ENCODE measurements around the gene RPA1. TPM values are rescaled to one million over a fixed set of nuclear protein-coding genes. Genes with fewer than 3 reads are reported as not detected.

Gene RPA1
- total and polyA plus RNA-seq, 9 of the 15 experiments (the other 6 are each of a cell fraction or from before 2014, with no cell fraction given) = 25.2 to 125 (median 47.4) TPM

DNA sequence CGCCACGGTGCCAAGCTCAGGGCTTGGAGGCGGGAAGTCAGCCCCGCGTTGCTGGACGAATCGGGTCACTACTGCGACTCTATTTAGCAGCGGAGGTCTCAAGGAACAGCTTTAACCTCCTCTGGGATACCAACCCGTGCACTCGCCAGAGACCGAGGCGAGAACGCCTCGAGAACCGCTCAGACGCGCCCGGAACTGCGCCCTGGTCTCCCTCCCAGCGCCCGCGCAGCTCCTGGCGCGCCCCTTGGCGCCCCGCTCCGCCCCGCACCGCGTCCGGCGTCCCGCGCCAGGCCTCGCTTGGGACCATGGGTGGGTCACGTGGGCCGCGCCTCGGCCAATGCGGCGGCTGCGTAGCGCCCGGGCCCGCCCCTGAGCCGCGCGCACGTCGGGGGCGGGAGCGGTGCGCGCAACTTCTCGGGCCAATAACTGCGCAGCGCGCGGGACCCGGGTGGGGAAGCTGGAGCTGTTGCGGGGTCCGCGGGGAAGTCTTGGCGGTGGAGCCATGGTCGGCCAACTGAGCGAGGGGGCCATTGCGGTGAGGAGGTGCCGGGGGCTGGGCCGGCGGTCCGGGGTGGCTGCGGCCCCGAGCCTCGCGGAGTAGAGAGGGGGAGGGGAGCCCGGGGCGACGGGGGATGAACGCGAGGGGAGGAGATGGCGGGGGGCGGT is at the start of gene RPA1, which contains the start of gene SMYD4 (continued):
- TF ChIP-seq NRF1 (conservative IDR thresholded peaks at IDR 0.05 in 1 of 2, IDR thresholded peaks at IDR 0.05 in 1 of 2) = peak; percentile 90 to 92
- no peak for TF ChIP-seq BHLHE40 (IDR thresholded peaks at IDR 0.05; ENCODE audit: low read length)
- TF ChIP-seq, protein P1, sequence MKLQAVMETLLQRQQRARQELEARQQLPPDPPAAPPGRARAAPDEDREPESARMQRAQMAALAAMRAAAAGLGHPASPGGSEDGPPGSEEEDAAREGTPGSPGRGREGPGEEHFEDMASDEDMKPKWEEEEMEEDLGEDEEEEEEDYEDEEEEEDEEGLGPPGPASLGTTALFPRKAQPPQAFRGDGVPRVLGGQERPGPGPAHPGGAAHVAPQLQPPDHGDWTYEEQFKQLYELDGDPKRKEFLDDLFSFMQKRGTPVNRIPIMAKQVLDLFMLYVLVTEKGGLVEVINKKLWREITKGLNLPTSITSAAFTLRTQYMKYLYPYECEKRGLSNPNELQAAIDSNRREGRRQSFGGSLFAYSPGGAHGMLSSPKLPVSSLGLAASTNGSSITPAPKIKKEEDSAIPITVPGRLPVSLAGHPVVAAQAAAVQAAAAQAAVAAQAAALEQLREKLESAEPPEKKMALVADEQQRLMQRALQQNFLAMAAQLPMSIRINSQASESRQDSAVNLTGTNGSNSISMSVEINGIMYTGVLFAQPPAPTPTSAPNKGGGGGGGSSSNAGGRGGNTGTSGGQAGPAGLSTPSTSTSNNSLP (IDR thresholded peaks at IDR 0.05; ENCODE audit: borderline replicate concordance, low read depth, low read length) = no peak
- TF ChIP-seq, protein P2, sequence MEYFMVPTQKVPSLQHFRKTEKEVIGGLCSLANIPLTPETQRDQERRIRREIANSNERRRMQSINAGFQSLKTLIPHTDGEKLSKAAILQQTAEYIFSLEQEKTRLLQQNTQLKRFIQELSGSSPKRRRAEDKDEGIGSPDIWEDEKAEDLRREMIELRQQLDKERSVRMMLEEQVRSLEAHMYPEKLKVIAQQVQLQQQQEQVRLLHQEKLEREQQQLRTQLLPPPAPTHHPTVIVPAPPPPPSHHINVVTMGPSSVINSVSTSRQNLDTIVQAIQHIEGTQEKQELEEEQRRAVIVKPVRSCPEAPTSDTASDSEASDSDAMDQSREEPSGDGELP (CRISPR knock-in tag; IDR thresholded peaks at IDR 0.05; ENCODE audit: borderline replicate concordance) = peak; percentile 71; the same call in 1 of the 2 replicates
- no peak for TF ChIP-seq SMC3 (conservative IDR thresholded peaks at IDR 0.05; ENCODE audit: insufficient read depth, low read depth, low read length)
- TF ChIP-seq SRF (CRISPR knock-in tag; IDR thresholded peaks at IDR 0.05) = no peak
- TF ChIP-seq ZNF445 (CRISPR knock-in tag; IDR thresholded peaks at IDR 0.05; ENCODE audit: low read depth) = no peak
- peak; percentile 16 for TF ChIP-seq FOS (IDR thresholded peaks at IDR 0.05; ENCODE audit: extremely low read depth, insufficient read length)
- no peak for TF ChIP-seq ZNF212 (CRISPR knock-in tag; IDR thresholded peaks at IDR 0.05)
- TF ChIP-seq, protein P3, sequence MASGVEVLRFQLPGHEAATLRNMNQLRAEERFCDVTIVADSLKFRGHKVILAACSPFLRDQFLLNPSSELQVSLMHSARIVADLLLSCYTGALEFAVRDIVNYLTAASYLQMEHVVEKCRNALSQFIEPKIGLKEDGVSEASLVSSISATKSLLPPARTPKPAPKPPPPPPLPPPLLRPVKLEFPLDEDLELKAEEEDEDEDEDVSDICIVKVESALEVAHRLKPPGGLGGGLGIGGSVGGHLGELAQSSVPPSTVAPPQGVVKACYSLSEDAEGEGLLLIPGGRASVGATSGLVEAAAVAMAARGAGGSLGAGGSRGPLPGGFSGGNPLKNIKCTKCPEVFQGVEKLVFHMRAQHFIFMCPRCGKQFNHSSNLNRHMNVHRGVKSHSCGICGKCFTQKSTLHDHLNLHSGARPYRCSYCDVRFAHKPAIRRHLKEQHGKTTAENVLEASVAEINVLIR (CRISPR knock-in tag; IDR thresholded peaks at IDR 0.05) = no peak
- TF ChIP-seq ZNF778 (CRISPR knock-in tag; IDR thresholded peaks at IDR 0.05) = no peak
- no peak for TF ChIP-seq KLF10 (CRISPR knock-in tag; IDR thresholded peaks at IDR 0.05)
- TF ChIP-seq DMBX1 (CRISPR knock-in tag; IDR thresholded peaks at IDR 0.05; ENCODE audit: borderline replicate concordance) = no peak
- peak; percentile 8; the same call in 1 of the 2 replicates for TF ChIP-seq ATF7 (IDR thresholded peaks at IDR 0.05)
- TF ChIP-seq ZNF324 (CRISPR knock-in tag; IDR thresholded peaks at IDR 0.05) = no peak
- TF ChIP-seq, protein P4, sequence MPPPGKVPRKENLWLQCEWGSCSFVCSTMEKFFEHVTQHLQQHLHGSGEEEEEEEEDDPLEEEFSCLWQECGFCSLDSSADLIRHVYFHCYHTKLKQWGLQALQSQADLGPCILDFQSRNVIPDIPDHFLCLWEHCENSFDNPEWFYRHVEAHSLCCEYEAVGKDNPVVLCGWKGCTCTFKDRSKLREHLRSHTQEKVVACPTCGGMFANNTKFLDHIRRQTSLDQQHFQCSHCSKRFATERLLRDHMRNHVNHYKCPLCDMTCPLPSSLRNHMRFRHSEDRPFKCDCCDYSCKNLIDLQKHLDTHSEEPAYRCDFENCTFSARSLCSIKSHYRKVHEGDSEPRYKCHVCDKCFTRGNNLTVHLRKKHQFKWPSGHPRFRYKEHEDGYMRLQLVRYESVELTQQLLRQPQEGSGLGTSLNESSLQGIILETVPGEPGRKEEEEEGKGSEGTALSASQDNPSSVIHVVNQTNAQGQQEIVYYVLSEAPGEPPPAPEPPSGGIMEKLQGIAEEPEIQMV (tag; conservative IDR thresholded peaks at IDR 0.05; ENCODE audit: low read depth) = no peak
- TF ChIP-seq NFATC3 (IDR thresholded peaks at IDR 0.05) = no peak
- TF ChIP-seq CREM (IDR thresholded peaks at IDR 0.05; ENCODE audit: low read depth) = peak; percentile 74
- TF ChIP-seq, protein P5, sequence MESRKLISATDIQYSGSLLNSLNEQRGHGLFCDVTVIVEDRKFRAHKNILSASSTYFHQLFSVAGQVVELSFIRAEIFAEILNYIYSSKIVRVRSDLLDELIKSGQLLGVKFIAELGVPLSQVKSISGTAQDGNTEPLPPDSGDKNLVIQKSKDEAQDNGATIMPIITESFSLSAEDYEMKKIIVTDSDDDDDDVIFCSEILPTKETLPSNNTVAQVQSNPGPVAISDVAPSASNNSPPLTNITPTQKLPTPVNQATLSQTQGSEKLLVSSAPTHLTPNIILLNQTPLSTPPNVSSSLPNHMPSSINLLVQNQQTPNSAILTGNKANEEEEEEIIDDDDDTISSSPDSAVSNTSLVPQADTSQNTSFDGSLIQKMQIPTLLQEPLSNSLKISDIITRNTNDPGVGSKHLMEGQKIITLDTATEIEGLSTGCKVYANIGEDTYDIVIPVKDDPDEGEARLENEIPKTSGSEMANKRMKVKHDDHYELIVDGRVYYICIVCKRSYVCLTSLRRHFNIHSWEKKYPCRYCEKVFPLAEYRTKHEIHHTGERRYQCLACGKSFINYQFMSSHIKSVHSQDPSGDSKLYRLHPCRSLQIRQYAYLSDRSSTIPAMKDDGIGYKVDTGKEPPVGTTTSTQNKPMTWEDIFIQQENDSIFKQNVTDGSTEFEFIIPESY (CRISPR knock-in tag; IDR thresholded peaks at IDR 0.05) = no peak
